ENCODE results near the gene ALDOC.
"Not testable (repeated sequence)": the region's sequence is repeated elsewhere in the genome, so short reads cannot be mapped to it uniquely, and the experiment has no call there.

The ALDOC gene

DNA sequence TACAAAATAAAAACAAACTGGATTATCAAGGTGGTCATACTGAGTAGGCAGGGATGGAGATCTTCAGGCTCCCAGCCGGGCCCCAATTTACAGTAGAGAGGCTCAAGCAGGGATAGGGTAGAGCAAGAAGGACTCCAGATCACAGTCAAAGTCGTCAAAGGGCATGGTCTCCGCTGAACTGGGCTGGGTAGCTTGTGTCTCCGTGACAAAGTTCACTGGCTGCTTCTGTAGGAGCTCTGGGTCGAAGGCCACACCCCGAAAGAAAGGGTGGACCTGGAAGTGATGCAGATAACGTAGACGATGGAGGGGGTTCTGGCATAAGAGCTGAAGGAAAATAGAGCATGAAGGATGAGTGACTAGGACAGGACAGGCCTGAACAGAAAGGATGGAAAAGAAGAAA is 33.7 kb upstream of the ALDOC start:
- Mint-ChIP-seq H3K4me3 (no peak overlapping the region), H3K27me3 (ENCODE audit: low read depth) (peaks cover 3% of the 10 kb centered on the region), H3K4me1 (no peaks in the 10 kb centered on the region), H3K27ac (peak overlapping the region in 1 of 3 experiments; percentile 2), H3K36me3 (ENCODE audit: low read depth) (peaks cover 43% of the 10 kb centered on the region), H3K9me3 (no peaks in the 10 kb centered on the region)
- TF ChIP-seq, protein P1, sequence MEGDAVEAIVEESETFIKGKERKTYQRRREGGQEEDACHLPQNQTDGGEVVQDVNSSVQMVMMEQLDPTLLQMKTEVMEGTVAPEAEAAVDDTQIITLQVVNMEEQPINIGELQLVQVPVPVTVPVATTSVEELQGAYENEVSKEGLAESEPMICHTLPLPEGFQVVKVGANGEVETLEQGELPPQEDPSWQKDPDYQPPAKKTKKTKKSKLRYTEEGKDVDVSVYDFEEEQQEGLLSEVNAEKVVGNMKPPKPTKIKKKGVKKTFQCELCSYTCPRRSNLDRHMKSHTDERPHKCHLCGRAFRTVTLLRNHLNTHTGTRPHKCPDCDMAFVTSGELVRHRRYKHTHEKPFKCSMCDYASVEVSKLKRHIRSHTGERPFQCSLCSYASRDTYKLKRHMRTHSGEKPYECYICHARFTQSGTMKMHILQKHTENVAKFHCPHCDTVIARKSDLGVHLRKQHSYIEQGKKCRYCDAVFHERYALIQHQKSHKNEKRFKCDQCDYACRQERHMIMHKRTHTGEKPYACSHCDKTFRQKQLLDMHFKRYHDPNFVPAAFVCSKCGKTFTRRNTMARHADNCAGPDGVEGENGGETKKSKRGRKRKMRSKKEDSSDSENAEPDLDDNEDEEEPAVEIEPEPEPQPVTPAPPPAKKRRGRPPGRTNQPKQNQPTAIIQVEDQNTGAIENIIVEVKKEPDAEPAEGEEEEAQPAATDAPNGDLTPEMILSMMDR (IDR thresholded peaks at IDR 0.05; ENCODE audit: unreplicated experiment in 3 of 3), result no peak

- not testable (repeated sequence) for H3K9me3 Mint-ChIP-seq; H3K4me1 Mint-ChIP-seq; H3K27me3 Mint-ChIP-seq (ENCODE audit: low read depth); H3K4me3 Mint-ChIP-seq; H3K27ac Mint-ChIP-seq
- H3K36me3 Mint-ChIP-seq (ENCODE audit: low read depth), result peaks cover 16% of the 10 kb centered on the region
These were observed 27.3 kb upstream of the ALDOC start for GRCh38 chr17:28604031-28604430.

DNA sequence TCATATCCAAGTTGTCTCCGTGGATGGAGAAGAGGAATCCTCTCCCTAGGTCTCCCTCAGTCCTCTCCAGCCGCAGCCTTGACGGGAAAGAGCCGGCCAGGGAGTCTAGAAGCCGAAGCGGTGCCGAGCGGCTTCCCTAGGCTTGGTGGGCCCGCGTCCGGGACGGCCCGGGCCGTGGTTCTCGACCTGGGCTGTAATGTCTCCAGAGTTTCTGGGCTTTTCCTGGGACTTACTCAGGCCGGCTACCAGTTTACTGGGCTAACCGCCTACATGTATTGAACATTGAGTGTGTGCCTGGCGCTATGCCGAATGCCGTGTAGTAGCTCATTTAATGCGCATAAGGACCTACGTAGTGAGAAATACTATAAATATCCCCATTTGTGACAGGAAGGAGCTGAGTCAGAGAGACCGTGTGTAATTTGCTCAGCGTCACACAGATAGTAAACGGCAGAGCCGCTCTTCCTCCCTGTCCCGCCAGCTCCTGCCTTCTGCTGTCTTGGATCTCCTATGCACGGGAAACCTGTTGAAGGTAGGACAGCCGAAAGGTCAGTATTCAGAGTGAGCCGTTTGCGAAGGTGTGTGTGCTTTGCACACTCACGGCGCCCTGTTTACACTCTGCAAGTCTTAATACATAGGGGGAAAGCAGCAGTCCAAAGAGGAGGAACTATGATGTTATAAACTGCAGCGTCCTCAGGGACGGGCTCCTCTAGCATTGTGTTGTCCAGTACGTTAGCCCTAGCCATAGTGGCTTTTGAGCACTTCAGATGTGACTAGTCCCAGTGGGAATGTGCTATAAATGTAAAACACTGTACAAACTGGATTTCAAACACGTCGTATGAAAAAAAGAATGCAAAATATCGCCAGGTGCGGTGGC is 22.9 kb upstream of the ALDOC start:
- Mint-ChIP-seq H3K27ac (peak overlapping the region; percentile 59 to 90 (median 86)), H3K4me3 (peak overlapping the region; percentile 88 to 92 (median 90)), H3K27me3 (ENCODE audit: low read depth) (no peaks in the 10 kb centered on the region), H3K36me3 (ENCODE audit: low read depth) (peaks cover 3% of the 10 kb centered on the region), H3K4me1 (peaks cover 22% of the 10 kb centered on the region), H3K9me3 (no peaks in the 10 kb centered on the region)
- TF ChIP-seq, protein P1 (IDR thresholded peaks at IDR 0.05; ENCODE audit: unreplicated experiment in 3 of 3), result no peak

GRCh38 chr17:28598799-28599310 is 22.2 kb upstream of the ALDOC start, which contains the start of gene SPAG5:
SPAG5 (minus strand) TSS chr17:28599025; CDS start chr17:28598946, 79 bp downstream.
- Mint-ChIP-seq H3K36me3 (ENCODE audit: low read depth) (peaks cover 3% of the 10 kb centered on the region), H3K4me3 (peak within 1 kb of the TSS; percentile 88 to 92 (median 90)), H3K27me3 (ENCODE audit: low read depth) (no peaks in the 10 kb centered on the region), H3K27ac (peak within 1 kb of the TSS; percentile 80 to 93 (median 86)), H3K4me1 (peaks cover 22% of the 10 kb centered on the region), H3K9me3 (no peaks in the 10 kb centered on the region)
- TF ChIP-seq, protein P1 (IDR thresholded peaks at IDR 0.05; ENCODE audit: unreplicated experiment in 3 of 3), result no peak

DNA sequence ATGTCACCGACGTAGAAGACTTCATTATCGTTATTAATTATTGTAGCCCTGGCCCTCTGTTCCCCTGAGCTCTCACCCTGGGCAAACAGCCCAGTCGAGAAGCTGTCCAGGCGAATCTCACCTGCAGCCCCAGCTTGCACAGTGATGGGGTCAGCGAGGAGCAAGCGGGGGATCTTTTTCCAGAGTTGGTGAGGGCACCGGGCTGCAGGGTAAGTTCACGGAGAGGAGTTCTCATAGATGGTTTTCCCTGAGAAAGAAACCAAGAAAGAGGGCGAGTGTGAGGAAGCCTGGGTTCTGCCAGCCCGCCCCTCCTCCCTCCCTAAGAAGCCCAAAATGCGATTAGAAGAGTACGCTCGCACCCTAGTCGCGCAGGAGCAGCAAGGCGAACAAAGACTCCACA is 21.7 kb upstream of the ALDOC start:
- peaks cover 22% of the 10 kb centered on the region for H3K4me1 Mint-ChIP-seq
- peaks cover 1% of the 10 kb centered on the region for H3K36me3 Mint-ChIP-seq (ENCODE audit: low read depth)
- H3K9me3 Mint-ChIP-seq, result no peaks in the 10 kb centered on the region
- TF ChIP-seq, protein P1 (IDR thresholded peaks at IDR 0.05; ENCODE audit: unreplicated experiment in 3 of 3), result no peak
- H3K27ac Mint-ChIP-seq, result peak overlapping the region; percentile 80 to 93 (median 80)
- no peaks in the 10 kb centered on the region for H3K27me3 Mint-ChIP-seq (ENCODE audit: low read depth)
- peak overlapping the region; percentile 88 to 92 (median 90) for H3K4me3 Mint-ChIP-seq

GRCh38 chr17:28597606-28598383 is 21.1 kb upstream of the ALDOC start:
- Mint-ChIP-seq H3K27me3 (ENCODE audit: low read depth) (no peaks in the 10 kb centered on the region), H3K27ac (peak overlapping the region; percentile 80 to 93 (median 80)), H3K4me3 (peak overlapping the region; percentile 88 to 92 (median 90)), H3K36me3 (ENCODE audit: low read depth) (peaks cover 7% of the 10 kb centered on the region), H3K4me1 (peaks cover 22% of the 10 kb centered on the region), H3K9me3 (no peaks in the 10 kb centered on the region)
- TF ChIP-seq, protein P1 (IDR thresholded peaks at IDR 0.05; ENCODE audit: unreplicated experiment in 3 of 3), result no peak

Measured in nephron (organoid).